ELF-1 (cell line): Measurements from ENCODE around the gene SPAG6.

Experiments used
- DNase-seq: peaks from one replicate; pipeline ENCODE4 v3.0.0-alpha.2; 2016; ENCODE audit warnings: low read depth, low spot score

The SPAG6 gene

DNA sequence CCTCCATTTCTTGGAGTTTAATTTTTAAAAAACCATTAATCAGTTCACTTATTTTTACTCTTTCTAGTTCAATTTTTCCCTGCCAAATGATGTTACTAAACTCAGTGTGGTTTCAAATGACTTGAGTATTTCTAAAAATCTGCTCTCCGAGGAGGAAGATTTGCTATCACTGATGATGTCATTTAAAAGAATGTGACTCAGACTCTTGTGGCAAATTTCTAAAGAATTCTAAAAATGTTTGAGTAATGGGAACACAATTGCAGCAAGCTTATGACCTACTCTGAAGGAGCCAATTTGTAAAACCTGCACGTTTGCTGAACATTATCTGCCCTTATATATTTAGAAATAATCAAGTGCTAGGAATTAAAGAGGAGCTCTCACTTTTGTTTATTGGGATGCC, 88.6 kb downstream of the SPAG6 start:
- no peak for DNase-seq

DNA sequence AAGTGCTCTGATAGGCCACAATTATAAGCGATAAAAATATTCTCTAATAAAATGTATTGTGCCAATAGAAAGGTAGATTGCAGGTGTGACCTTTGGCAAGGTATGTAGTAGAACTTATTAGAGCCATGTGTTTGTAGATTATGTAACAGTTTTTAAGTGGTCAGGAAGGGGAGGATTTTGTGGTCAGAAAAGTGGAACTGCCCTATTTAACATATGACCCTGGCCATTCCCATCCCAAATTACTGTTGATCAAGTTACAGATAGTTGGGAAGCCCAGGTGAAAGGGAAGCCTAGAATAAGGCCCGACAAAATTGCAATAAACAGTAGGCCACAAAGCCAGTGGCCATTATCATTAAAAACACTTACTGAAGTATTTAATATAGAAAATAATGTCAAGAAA, 89.2 kb downstream of the SPAG6 start:
- no peak for DNase-seq

DNA sequence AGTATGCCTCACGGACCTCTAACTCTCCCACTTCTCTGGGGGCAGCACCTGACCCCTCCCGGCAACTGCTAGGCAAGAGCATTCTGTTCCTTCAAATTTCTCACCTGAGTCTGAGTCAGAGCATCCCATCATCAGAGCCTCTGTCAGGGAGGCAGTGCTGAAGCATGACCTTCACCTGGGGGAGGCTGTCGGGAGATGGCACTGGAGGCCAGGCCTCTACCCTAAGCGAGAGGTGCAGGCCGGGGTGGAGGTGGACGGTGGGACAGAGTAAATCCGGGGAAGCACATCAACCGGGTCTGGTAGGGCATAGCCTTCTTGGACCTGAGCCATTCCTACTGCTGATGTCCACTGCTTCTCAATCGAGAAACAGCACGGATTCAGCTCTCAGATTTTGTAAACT, 90.4 kb downstream of the SPAG6 start:
- no peak for DNase-seq

DNA sequence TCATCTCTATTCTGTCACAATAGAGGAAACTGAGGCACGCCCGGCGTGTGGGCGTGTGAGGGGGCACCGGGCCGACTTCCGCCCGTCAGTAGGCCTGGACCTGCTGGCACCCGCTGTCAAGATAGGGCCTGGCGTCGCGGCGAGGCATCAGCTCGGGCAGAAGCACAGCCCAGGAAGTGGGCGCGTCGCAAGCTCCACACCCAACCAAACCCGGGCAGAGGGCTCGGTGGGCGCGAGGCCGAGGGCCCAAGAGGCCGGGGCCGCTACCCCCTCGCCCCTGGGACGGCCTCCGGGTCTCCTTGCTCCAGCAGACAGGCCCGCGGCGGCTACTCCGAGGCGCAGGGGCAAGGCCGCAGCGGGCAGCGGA, 91.2 kb downstream of the SPAG6 start:
- no peak for DNase-seq

DNA sequence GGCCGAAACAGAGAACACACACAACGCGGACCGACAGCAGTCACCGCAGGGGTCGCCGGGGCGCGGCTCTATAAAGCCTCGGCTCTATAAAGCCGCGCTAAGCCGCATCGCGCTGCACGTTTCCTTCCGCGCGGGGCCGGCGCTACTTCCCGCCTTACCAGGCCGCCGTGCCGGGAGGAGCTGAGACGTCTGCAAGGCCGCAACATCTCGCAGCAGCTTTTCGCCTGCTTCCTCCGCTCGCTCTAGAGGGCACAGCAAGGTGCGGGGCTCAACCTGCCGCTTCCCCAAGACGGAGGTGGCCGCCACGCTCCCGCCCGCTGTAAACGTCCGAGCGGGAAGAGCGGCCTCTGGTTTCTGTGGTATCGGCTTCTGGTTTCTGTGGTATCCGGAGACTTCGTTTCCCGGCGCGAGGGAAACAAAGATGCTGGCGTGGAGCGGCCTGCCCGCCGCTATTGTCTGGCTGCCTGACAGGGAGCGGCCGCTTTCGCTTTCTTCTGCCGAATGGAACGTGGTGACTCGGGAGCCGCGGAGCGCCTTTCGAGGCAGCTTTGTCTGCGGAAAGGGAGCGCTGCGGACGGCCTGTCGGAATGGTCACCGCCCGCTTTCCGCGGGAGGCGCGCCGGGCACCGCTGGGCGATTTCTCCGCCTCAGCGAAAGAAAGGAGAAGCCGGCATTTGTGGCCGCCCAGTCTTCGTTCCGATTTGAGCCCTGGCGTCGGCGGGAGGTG, 91.8 kb downstream of the SPAG6 start:
- peak; percentile 95 for DNase-seq

DNA sequence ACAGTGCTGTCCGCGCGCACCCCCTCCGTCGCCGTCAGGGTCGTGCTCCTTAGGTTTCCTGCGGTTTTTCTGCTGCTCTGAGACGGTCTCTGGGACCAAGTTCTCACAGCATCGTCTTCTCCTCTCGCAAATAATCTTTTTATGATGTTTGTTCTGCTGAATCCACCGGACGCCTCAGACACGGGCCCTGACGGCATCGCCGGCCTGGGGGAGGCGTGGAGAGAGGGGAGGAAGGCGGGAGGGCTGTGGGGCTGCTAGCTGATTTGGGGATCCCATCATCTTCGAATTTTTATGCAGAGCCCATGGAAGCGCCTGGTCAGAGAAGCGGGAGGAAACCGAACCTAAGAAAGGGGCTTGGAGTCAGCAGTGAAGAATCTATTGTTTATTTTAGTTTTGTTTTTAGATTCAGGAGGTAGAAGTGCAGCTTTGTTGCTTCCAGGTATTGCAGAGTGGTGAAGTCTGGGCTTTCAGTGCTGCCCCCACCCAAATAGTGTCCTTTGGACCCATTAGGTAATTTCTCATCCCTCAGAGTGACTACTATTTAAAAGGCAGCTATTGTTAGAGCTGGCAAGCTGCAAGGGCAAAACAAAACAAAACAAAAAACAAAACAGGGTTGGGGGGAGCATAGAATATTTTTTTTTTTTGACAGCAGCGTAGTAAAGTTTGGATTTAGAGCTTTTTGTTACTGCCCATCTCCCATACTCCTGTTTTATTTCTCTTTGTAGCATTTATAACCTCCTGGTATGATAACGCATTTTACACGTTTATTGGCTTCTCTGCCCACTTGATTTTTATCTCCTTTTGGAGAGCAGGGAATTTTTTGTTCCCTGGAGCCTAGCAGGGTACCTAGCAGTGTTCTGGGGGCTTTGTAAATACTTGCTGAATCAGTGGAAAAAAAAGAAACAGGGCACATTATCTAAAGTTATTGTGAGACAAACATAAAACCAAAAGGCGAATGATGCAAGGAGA, 92.6 kb downstream of the SPAG6 start:
- DNase-seq, result no peak

DNA sequence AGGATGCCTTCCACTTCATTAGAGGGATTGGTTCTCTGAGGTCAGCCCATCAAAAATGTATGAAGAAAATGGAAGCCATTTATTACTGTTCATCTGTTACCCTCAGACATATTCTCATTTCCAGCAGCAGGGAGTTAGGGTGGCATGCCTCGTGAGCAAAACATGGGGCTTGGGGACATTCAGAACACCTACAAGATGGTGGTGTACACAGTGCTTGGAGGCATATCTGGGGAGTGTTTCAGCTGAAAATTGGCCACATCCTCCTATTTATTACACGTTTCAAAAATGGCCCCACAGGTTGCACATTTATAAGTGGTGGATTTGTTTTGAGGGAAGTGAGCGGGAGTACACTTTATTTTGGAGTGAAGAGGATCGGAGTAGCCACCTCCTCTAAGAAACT, 93.4 kb downstream of the SPAG6 start:
- DNase-seq, result no peak

DNA sequence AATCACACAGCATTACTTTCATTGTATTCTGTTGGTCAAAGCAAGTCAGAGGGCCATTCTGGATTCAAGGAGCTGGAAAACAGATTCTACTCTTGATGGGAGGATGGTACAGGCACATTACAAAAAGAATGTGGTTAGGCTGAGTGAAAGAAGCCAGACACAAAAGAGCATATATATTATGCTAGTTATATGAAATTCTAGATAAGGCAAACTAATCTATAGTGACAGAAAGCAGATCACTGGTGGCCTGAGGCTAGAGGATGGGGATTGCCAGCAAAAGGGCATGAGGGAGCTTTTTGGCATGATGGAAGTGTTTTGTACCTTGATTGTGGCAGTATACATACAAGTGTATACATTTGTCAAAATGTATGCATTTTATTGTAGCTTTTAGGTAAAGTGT, 96.8 kb downstream of the SPAG6 start:
- no peak for DNase-seq

DNA sequence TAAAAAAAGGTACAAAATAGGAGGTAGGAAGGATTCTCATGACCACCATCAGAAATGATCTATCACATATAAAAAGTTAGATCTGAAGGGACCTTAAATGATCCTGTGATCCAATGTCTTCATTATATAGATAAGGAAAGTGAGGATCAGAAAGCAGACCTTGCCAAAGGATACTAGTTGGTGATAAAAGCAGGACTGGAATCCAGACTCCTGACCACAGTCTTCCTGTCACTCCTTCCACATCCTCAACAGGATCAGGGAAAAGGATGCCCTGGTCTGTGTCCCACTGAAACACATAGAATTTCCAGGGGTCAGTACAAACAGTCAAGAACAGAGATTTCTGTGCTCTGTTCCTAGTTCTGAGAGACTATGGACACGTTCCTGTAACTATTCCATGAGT, 97.2 kb downstream of the SPAG6 start:
- DNase-seq, result no peak

DNA sequence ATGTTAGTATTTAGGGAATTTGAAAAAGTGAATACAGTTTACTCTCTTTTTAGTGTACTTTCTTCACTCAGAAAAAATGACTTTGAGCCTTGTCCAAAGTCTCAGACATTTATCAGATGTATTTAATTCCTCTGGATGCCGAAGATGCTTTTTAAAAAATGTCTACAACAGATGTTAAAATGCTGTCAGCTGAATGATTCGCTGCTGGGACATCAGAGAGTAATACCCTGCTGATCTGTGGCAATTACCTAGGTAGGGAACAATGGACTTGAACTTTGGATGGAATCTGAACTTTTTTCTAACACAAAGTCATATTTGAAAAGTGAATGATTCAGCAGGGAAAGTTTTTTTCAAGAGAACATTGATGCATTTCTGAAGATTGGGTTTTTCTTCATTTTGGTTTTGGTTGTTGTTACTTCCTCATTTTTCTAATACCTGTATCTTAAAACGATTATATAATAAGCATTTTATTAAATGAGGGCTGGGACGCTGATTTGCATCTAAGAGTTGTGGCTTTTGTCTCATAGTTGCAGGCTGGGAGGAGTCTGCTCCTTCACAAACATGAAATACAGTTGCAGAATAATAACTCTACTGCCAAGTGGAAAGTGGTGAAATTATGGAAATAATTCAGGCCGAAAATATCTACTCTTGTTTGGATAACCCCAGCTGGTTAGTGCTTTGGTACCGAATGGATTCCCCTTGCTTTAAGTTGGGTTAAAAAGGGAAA, 98.0 kb downstream of the SPAG6 start:
- no peak for DNase-seq

DNA sequence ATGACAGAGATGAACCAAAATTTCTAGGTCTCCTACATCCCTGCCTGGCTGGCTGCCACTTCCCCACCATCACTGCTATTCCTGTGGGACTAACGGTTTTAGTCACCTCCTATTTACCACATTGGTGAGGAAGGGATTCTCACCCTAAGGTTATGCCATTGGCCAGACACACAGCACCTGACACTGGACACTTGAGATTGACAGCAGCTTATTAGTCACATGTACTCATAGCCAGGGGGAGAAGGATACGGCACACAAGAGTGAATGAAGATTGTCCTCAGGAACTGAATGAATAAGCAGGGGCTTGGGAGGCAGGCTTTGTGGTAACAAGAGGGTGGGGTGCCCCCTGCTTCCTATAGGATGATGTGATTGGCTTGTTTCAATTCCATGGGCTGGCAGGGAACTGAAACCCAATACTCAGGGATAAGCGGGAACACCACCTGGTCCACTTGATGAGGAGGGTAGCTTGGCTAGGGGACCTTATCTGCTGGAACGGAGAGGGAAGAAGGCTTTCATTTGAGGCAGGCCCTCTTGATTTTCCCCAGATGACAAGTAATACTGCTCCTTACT, 99.0 kb downstream of the SPAG6 start:
- no peak for DNase-seq

DNA sequence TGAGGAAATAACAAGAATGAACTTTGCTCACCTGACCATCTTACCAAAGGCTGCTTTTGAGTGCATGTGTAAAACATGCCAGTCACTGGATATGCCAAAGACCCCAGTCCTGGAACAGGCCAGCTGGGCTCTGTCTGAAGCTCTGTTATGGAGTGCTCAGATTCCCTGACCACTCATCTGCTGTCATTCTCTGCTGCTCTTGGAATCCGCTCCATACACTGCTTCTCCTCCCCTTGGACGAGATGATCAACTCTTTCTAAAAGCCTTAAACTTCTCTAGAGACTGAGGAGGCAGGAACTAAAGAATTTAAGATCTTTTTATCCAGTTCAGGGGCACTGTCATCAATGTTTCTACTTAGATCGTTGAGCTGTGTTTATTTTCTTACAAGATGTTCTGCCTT, 100.2 kb downstream of the SPAG6 start:
- no peak for DNase-seq

DNA sequence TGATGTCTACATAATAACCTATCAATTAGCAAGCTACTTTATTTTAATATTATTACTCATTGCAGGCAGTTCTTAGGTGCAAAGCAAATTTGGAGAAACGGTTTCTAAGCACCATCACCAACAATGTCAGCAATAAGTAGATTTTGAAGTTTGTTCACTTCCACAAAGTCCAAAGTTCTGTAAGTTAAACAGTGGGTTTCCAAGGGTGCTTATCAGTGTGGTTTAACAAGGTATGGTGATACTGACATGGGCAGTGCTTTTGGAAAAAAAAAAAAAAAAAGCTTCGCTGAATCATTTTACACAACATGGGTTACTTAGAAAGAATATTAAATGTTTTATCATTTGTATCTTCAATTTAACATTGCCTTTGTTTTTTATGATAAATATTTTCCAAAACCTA, 101.8 kb downstream of the SPAG6 start:
- DNase-seq, result no peak

DNA sequence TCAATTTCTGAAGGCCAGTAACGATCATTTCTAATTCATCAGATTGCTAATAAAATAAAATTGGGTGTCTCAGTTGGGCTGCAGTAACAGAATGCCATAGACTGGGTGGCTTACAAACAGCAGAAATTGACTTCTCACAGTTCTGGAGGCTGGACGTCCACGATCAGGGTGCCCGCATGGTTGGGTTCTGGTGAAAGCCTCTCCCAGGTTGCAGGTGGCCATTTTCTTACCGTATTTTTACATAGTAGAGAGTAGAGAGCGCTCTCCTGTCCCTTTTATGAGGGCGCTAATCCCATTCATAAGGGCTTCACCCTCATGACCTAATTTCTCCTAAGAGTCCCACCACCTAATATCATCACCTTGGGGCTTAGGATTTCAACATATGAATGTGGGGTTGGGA, 106.0 kb downstream of the SPAG6 start:
- no peak for DNase-seq

DNA sequence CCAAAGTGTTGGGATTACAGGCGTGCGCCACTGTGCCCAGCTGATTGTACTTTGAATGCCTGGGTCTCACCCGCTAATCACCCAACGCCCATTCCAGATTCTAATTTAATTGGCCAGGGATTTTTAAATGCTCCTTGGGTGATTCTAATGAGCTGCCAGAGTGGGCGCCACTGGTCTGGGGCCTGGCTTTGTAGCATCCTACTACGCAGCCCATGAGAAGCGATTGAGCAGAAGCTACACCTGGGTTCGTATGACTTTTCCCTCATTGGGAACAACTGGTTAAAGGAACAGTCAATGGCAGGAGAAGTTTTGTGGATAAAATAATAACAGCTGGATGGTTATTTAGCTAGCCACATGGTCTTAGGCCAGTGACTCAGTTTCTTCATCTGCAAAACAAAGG, 108.0 kb downstream of the SPAG6 start:
- no peak for DNase-seq

DNA sequence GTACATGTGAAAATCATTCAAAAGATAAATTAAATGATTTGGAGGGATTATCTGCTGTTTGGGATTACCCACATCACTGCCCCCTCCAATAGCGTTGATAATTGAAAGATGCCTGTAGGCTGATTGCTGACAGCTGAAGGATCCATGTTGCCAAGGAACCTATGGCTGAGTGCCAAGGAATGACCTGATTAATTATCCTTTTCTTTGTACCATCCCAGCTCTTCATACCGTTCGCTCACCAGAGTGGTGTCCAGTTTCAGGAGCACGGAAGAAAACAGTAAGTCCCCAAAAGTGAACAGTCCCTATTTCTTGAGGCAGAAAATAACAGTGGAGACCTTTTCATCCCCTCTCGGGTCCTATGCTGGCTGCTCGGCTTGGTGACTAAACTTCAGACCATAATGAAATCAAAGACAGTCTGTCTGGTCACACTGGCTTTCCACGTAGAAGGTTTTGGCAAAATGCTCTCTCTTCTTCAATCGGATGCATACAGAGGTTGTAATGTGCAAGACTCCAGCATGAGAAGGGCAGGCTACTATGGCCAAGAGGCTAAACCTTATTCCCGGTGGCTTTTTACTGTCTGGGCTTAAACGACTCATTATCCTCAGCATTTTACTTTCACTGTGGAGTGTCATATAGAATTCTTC, 108.8 kb downstream of the SPAG6 start:
- DNase-seq, result no peak

DNA sequence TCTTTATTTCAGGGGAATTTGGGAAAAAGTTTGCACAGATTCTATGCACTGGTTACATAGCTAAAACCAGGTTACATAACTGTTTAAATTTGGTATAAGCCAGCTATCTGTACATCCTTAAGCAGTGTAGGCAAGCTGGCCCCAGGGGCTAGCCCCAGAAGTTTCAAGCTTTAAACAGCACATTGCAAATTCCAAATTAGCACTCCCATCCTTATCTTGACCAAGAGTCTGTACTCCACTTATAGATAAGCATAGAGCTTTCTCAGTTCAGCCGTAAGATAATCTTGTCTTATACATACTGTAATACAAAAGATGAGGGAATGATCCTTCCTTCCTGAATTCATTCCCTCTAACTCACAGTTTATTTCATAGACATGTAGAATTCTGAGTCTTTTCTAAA, 109.3 kb downstream of the SPAG6 start:
- DNase-seq, result no peak

DNA sequence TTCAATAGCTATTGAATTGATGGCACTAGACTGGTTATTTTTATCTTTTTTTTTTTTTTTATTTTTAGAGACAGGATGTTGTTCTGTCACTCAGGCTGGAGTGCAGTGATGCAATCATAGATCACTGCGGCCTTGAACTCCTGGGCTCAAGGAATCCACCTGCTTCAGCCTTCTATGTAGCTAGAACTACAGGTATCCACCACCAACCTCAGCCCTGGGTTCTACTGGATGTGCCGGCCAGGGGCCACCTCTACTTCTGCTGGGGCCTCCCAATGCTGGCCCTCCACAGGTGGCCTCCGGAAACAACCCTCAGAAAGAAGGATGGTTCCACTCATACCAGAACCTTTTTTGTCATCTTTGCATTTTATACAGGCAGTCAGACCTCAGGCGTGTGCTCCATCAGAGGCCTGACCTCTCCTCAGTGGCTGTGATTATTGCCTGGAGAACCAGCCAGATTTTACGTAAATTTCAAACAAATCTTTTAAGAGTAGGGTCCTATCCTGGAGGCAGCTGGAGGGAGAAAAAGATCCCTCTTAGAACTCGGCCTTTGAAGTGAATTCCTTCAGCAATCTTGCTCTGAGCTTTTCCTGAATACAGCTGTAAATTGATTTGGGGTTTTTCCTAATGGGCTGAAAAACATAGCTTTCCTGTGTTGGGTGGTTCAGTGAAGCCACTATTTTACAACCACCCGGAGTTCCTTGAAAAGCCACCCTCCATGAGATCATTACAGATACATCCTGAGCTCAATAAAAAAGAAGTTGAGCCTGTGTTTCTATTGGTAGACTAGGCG, 110.0 kb downstream of the SPAG6 start:
- DNase-seq, result no peak

DNA sequence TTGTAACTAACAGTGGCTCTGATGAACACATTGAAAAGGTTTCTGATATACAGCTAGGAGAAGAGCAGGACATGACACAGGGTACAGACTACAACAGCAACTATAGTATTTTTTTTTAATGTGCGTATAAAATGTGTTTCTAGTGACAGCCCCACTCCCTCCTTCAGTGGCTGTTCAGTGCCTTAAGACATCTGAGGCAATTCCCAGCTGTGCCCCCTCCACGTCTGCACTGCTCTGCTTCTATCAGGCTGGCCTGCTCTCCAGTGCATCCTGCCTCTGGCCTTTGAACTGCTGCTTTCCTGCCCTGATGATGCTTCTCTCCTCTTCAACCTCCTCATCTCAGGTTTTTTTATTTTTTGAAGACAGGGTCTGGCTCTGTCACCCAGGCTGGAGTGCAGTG, 111.2 kb downstream of the SPAG6 start:
- DNase-seq, result no peak

DNA sequence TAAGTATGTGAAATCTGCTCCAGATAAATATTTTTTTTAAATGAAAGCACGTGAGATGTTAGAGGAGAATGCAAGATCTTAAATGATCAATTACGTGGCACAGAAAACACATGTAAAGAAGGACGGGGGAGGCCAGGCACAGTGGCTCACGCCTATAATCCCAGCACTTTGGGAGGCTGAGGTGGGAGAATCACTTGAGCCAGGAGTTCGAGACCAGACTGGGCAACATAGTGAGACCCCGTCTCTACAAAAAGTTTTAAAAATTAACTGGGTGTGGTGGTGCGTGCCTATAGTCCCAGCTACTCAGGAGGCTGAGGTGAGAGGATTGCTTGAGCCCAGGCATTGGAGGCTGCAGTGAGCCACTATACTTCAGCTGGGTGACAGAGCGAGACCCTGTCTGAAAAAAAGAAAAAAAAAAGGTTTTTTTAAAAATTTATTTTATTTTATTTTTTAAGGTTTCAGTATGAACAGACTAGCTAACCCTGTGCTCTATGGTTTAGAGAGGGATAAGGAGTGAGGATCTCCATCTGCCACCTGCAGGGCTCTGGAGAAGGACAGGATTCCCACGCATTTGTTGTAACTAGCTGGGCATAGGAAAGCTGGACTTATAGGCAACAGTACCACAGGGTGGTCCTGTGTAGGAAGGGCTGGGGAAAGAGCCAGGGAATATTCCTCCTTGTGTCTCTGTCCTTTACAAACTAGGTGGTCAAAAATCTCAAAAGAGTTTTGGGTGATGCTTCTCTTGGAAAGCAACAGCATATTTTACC, 113.2 kb downstream of the SPAG6 start:
- no peak for DNase-seq
